GM19351 (cell line): ENCODE results near the gene PERP.
"Not testable (repeated sequence)": the region's sequence is repeated elsewhere in the genome, so short reads cannot be mapped to it uniquely, and the experiment has no call there.

Source experiments
- ATAC-seq: cut with Tn5 transposase; IDR thresholded peaks from one replicate; pipeline ENCODE4 v1.9.1; 2021; ENCODE audit warnings: mild to moderate bottlenecking, moderate library complexity; ENCODE audit not compliant: unreplicated experiment

The PERP gene

GRCh38 chr6:138107078-138107751 is at the start of gene PERP:
TSS of gene PERP (minus strand) at chr6:138107419. CDS start at chr6:138107340, 79 bp downstream.
- peak; percentile 74 for ATAC-seq

GRCh38 chr6:138155443-138155842 is 48.2 kb upstream of the PERP start:
- ATAC-seq, result no peak

GRCh38 chr6:138146544-138146943 is 39.3 kb upstream of the PERP start:
- ATAC-seq, result no peak

GRCh38 chr6:138145402-138145801 is 38.2 kb upstream of the PERP start:
- ATAC-seq, result peak; percentile 97

GRCh38 chr6:138142806-138143205 is 35.6 kb upstream of the PERP start:
- no peak for ATAC-seq

GRCh38 chr6:138129190-138129589 is 22.0 kb upstream of the PERP start:
- ATAC-seq, result no peak

GRCh38 chr6:138128096-138128495 is 20.9 kb upstream of the PERP start:
- ATAC-seq, result no peak

GRCh38 chr6:138124096-138124495 is 16.9 kb upstream of the PERP start:
- no peak for ATAC-seq

- no peak for ATAC-seq
Measured at GRCh38 chr6:138119976-138120375, 12.8 kb upstream of the PERP start.

- not testable (repeated sequence) for ATAC-seq
Measured at GRCh38 chr6:138119229-138119628, 12.0 kb upstream of the PERP start.

- ATAC-seq, result no peak
Measured at GRCh38 chr6:138117376-138117914, 10.2 kb upstream of the PERP start.

GRCh38 chr6:138116661-138116999 is 9.4 kb upstream of the PERP start:
- ATAC-seq, result no peak

GRCh38 chr6:138115877-138116660 is 8.8 kb upstream of the PERP start:
- ATAC-seq, result peak; percentile 85

GRCh38 chr6:138115201-138115600 is 8.0 kb upstream of the PERP start:
- no peak for ATAC-seq

GRCh38 chr6:138113588-138114210 is 6.5 kb upstream of the PERP start:
- ATAC-seq, result no peak

- ATAC-seq, result no peak
Measured at GRCh38 chr6:138110229-138110628, 3.0 kb upstream of the PERP start.

- ATAC-seq, result peak; percentile 43
Measured at GRCh38 chr6:138109042-138109997, 2.1 kb upstream of the PERP start.

GRCh38 chr6:138107752-138108592 is 753 bp upstream of the PERP start:
- peak; percentile 9 for ATAC-seq

GRCh38 chr6:138106665-138107077 is 548 bp downstream of the PERP start:
- ATAC-seq, result no peak
